HepG2 (cell line): Measurements from ENCODE around the gene AKNA. TPM values are rescaled to one million over a fixed set of nuclear protein-coding genes. Genes with fewer than 3 reads are reported as not detected.

Source experiments
- ATF4 ChIP-seq, 2 experiments: fragments of 450-650 bp in 1 of 2; sonication (generic) in 1 of 2; formaldehyde crosslinking; IDR thresholded peaks; 2 replicates each; pipeline versions ENCODE4 v1.5.0 to v1.8.0; 2020 to 2022; ENCODE audit warnings: mild to moderate bottlenecking in 1 of 2, missing genetic modification reagents in 1 of 2
- BCLAF1 ChIP-seq: fragments of 450-650 bp; IDR thresholded peaks from 2 replicates; pipeline ENCODE4 v1.6.1; 2017; ENCODE audit warnings: mild to moderate bottlenecking
- CBX1 ChIP-seq: IDR thresholded peaks from one replicate; pipeline ENCODE4 v1.6.1; 2016; ENCODE audit warnings: antibody characterized with exemption, low read depth
- CREB3 ChIP-seq: sonication (generic); formaldehyde crosslinking; IDR thresholded peaks from 2 replicates; pipeline ENCODE4 v1.5.0; 2020; ENCODE audit warnings: missing genetic modification reagents
- ISL2 ChIP-seq: sonication (generic); formaldehyde crosslinking; IDR thresholded peaks from 2 replicates; pipeline ENCODE4 v1.5.0; 2020; ENCODE audit warnings: missing genetic modification reagents
- MED8 ChIP-seq: sonication (generic); formaldehyde crosslinking; IDR thresholded peaks from 2 replicates; pipeline ENCODE4 v1.8.1; 2023; ENCODE audit warnings: mild to moderate bottlenecking, missing genetic modification reagents; ENCODE audit not compliant: insufficient replicate concordance
- MLX ChIP-seq: IDR thresholded peaks from 2 replicates; pipeline ENCODE4 v1.6.1; 2016
- PHF5A ChIP-seq: IDR thresholded peaks from one replicate; pipeline ENCODE4 v1.6.1; 2018; ENCODE audit warnings: low read depth, missing genetic modification reagents; ENCODE audit not compliant: unreplicated experiment
- SMC3 ChIP-seq: IDR thresholded peaks from 2 replicates; pipeline ENCODE4 v1.6.1; 2011; ENCODE audit warnings: low read length, improper control_type of control experiment
- SOX6 ChIP-seq, 2 experiments: fragments of 450-650 bp in 1 of 2; sonication (generic) in 1 of 2; formaldehyde crosslinking in 1 of 2; IDR thresholded peaks; 2 replicates each; pipeline versions ENCODE4 v1.4.0 to v1.6.1; 2017 to 2020; ENCODE audit warnings: antibody characterized with exemption in 1 of 2, mild to moderate bottlenecking in 1 of 2, missing genetic modification reagents in 1 of 2
- SP5 ChIP-seq: IDR thresholded peaks from 2 replicates; pipeline ENCODE4 v1.6.1; 2016; ENCODE audit warnings: low read depth, borderline replicate concordance
- ZFX ChIP-seq: sonication (generic); formaldehyde crosslinking; IDR thresholded peaks from 2 replicates; pipeline ENCODE4 v1.4.0; 2020; ENCODE audit warnings: mild to moderate bottlenecking, low read depth, missing genetic modification reagents, moderate library complexity
- ZNF142 ChIP-seq: sonication (generic); formaldehyde crosslinking; IDR thresholded peaks from 2 replicates; pipeline ENCODE4 v1.4.0; 2020; ENCODE audit warnings: missing genetic modification reagents
- ZNF143 ChIP-seq: sonication (generic); formaldehyde crosslinking; IDR thresholded peaks from 2 replicates; pipeline ENCODE4 v1.4.0; 2020; ENCODE audit warnings: missing genetic modification reagents
- ZNF556 ChIP-seq: sonication (generic); formaldehyde crosslinking; IDR thresholded peaks from 2 replicates; pipeline ENCODE4 v1.4.0; 2020; ENCODE audit warnings: mild to moderate bottlenecking, missing genetic modification reagents, borderline replicate concordance
- ZNF746 ChIP-seq: sonication (generic); formaldehyde crosslinking; IDR thresholded peaks from 2 replicates; pipeline ENCODE4 v1.8.0; 2022; ENCODE audit warnings: mild to moderate bottlenecking, missing genetic modification reagents
- ZNF782 ChIP-seq: sonication (generic); formaldehyde crosslinking; IDR thresholded peaks from 2 replicates; pipeline ENCODE4 v1.4.0; 2020; ENCODE audit warnings: missing genetic modification reagents, mild to moderate bottlenecking, borderline replicate concordance
- ZNF816 ChIP-seq: sonication (generic); formaldehyde crosslinking; IDR thresholded peaks from 2 replicates; pipeline ENCODE4 v1.8.0; 2022; ENCODE audit warnings: missing genetic modification reagents, mild to moderate bottlenecking, borderline replicate concordance
- polyA plus RNA-seq, 8 experiments: library from polyadenylated mRNA; depleted of rRNA in 3 of 8; stranded (reverse) in 7 of 8; unstranded in 1 of 8; fragments of >200 nt; fragmentation: Illumina TruSeq in 4 of 8; extraction: Trizol in 4 of 8; gene quantifications; 2 replicates each; pipeline versions ENCODE4 v1.2.1 to v1.2.3, GENCODE V29; 2011 to 2016; ENCODE audit warnings: low read depth in 4 of 8, missing spikeins in 1 of 8, mixed read lengths in 1 of 8; ENCODE audit not compliant: insufficient read depth in 1 of 8
- total RNA-seq, 5 experiments: library from RNA; depleted of rRNA; stranded (reverse); fragments of >200 nt; fragmentation: Illumina TruSeq; extraction: Trizol; gene quantifications; 2 replicates each; pipeline ENCODE4 v1.2.3, GENCODE V29; 2016; ENCODE audit warnings: low read depth in 1 of 5

AKNA gene
- total and polyA plus RNA-seq, 2 of the 13 experiments (the other 11 are each of a cell fraction or from before 2014, with no cell fraction given), result 3.0 to 3.1 TPM

GRCh38 chr9:114397848-114398605 lies 10.2 kb upstream of the AKNA start (continued):
- TF ChIP-seq CREB3 (CRISPR knock-in tag), result no peak
- no peak for TF ChIP-seq MED8
- no peak for TF ChIP-seq ZNF746 (CRISPR knock-in tag)
- TF ChIP-seq ZNF143 (CRISPR knock-in tag), result no peak
- no peak for TF ChIP-seq CBX1
- no peak for TF ChIP-seq SMC3
- TF ChIP-seq ATF4 (CRISPR knock-in tag; IDR thresholded peaks at IDR 0.05), result no peak
- TF ChIP-seq SOX6 (IDR thresholded peaks at IDR 0.05), result no peak
- peak; percentile 19; the same call in 1 of the 2 replicates for TF ChIP-seq SOX6 (CRISPR knock-in tag; IDR thresholded peaks at IDR 0.05)
- no peak for TF ChIP-seq MLX (CRISPR knock-in tag)
- no peak for TF ChIP-seq ISL2 (CRISPR knock-in tag)
- no peak for TF ChIP-seq ZNF816 (CRISPR knock-in tag)
- TF ChIP-seq ZNF142, result no peak
- no peak for TF ChIP-seq SP5 (CRISPR knock-in tag)
- no peak for TF ChIP-seq BCLAF1
- no peak for TF ChIP-seq PHF5A (CRISPR knock-in tag)
- peak; percentile 50; the same call in 1 of the 2 replicates for TF ChIP-seq ZFX (CRISPR knock-in tag)
- TF ChIP-seq ZNF782 (CRISPR knock-in tag), result no peak
- no peak for TF ChIP-seq ZNF556 (CRISPR knock-in tag)
